Neutrophil (primary cell): ENCODE measurements around the gene P2RY11.

Experiments
- H3K27ac ChIP-seq: fragments of 200-600 bp; sonication (generic); 2 replicates; pipeline ENCODE4 v1.5.1; 2016; ENCODE audit warnings: mild to moderate bottlenecking, moderate library complexity
- H3K27me3 ChIP-seq: fragments of 200-600 bp; sonication (generic); 2 replicates; pipeline ENCODE4 v1.6.0; 2016; ENCODE audit warnings: mild to moderate bottlenecking
- H3K36me3 ChIP-seq: fragments of 200-600 bp; sonication (generic); 2 replicates; pipeline ENCODE4 v1.5.1; 2017
- H3K4me1 ChIP-seq, 2 experiments: fragments of 200-600 bp in 1 of 2; sonication (generic) in 1 of 2; 1 replicate in 1 of 2; 2 replicates in 1 of 2; pipeline versions ENCODE4 v1.5.1 to v1.6.1; 2013 to 2016; ENCODE audit warnings: low read depth in 1 of 2, low read length in 1 of 2, mild to moderate bottlenecking in 1 of 2, moderate library complexity in 1 of 2; ENCODE audit not compliant: control insufficient read depth in 1 of 2, insufficient read depth in 1 of 2
- H3K4me3 ChIP-seq, 2 experiments: fragments of 200-600 bp in 1 of 2; sonication (generic) in 1 of 2; 1 replicate in 1 of 2; 2 replicates in 1 of 2; pipeline ENCODE4 v1.5.1; 2013 to 2016; ENCODE audit warnings: low read depth in 1 of 2, low read length in 1 of 2, mild to moderate bottlenecking in 1 of 2, moderate library complexity in 1 of 2
- H3K9me3 ChIP-seq: fragments of 200-600 bp; sonication (generic); 2 replicates; pipeline ENCODE4 v1.5.1; 2016
- CTCF ChIP-seq: fragments of 200-600 bp; sonication (generic); IDR thresholded peaks from 2 replicates; pipeline ENCODE4 v1.5.1; 2016; ENCODE audit warnings: antibody characterized with exemption

P2RY11 gene

GRCh38 chr19:10141973-10142372 lies 30.5 kb downstream of the P2RY11 start:
- Histone ChIP-seq H3K4me3 (no peak overlapping the region), H3K27me3 (no peaks in the 10 kb centered on the region), H3K4me1 (no peaks in the 10 kb centered on the region), H3K36me3 (peaks cover 94% of the 10 kb centered on the region), H3K27ac (no peak overlapping the region), H3K9me3 (no peaks in the 10 kb centered on the region)
- no peak for TF ChIP-seq CTCF

GRCh38 chr19:10142701-10143375 lies 31.3 kb downstream of the P2RY11 start:
- Histone ChIP-seq H3K4me3 (no peak overlapping the region), H3K27ac (no peak overlapping the region), H3K27me3 (no peaks in the 10 kb centered on the region), H3K36me3 (peaks cover 92% of the 10 kb centered on the region), H3K9me3 (no peaks in the 10 kb centered on the region), H3K4me1 (no peaks in the 10 kb centered on the region)
- no peak for TF ChIP-seq CTCF

GRCh38 chr19:10143681-10144080 lies 32.2 kb downstream of the P2RY11 start:
- no peak for TF ChIP-seq CTCF
- no peaks in the 10 kb centered on the region for H3K27me3 ChIP-seq
- no peak overlapping the region for H3K27ac ChIP-seq
- H3K4me1 ChIP-seq = no peaks in the 10 kb centered on the region
- no peak overlapping the region for H3K4me3 ChIP-seq
- no peaks in the 10 kb centered on the region for H3K9me3 ChIP-seq
- H3K36me3 ChIP-seq = peaks cover 87% of the 10 kb centered on the region

GRCh38 chr19:10144361-10144760 lies 32.9 kb downstream of the P2RY11 start:
- no peaks in the 10 kb centered on the region for H3K4me1 ChIP-seq
- TF ChIP-seq CTCF = no peak
- H3K36me3 ChIP-seq = peaks cover 87% of the 10 kb centered on the region
- H3K27ac ChIP-seq = no peak overlapping the region
- H3K27me3 ChIP-seq = no peaks in the 10 kb centered on the region
- H3K9me3 ChIP-seq = no peaks in the 10 kb centered on the region
- H3K4me3 ChIP-seq = no peak overlapping the region

- Histone ChIP-seq H3K4me1 (no peaks in the 10 kb centered on the region), H3K9me3 (no peaks in the 10 kb centered on the region), H3K27ac (no peak overlapping the region), H3K4me3 (no peak overlapping the region), H3K36me3 (peaks cover 87% of the 10 kb centered on the region), H3K27me3 (no peaks in the 10 kb centered on the region)
- TF ChIP-seq CTCF = no peak
Observed at GRCh38 chr19:10145031-10145430, 33.5 kb downstream of the P2RY11 start.
